ENCODE results near the gene NKD2.

GRCh38 chr5:997711-998110 is 10.9 kb upstream of the NKD2 start:
- TF ChIP-seq POLR2A (IDR thresholded peaks at IDR 0.05) = no peak
- TF ChIP-seq, protein P1, sequence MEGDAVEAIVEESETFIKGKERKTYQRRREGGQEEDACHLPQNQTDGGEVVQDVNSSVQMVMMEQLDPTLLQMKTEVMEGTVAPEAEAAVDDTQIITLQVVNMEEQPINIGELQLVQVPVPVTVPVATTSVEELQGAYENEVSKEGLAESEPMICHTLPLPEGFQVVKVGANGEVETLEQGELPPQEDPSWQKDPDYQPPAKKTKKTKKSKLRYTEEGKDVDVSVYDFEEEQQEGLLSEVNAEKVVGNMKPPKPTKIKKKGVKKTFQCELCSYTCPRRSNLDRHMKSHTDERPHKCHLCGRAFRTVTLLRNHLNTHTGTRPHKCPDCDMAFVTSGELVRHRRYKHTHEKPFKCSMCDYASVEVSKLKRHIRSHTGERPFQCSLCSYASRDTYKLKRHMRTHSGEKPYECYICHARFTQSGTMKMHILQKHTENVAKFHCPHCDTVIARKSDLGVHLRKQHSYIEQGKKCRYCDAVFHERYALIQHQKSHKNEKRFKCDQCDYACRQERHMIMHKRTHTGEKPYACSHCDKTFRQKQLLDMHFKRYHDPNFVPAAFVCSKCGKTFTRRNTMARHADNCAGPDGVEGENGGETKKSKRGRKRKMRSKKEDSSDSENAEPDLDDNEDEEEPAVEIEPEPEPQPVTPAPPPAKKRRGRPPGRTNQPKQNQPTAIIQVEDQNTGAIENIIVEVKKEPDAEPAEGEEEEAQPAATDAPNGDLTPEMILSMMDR (IDR thresholded peaks at IDR 0.05) = no peak
